Measurements from ENCODE around the gene FABP3. TPM values are rescaled to one million over a fixed set of nuclear protein-coding genes. Genes with fewer than 3 reads are reported as not detected.

FABP3 gene
- 13.0 TPM for polyA plus RNA-seq (2012; ENCODE audit: low read depth, missing spikeins)

GRCh38 chr1:31373056-31373896, at the start of gene FABP3:
FABP3 (minus strand) TSS chr1:31373076; CDS start chr1:31373014, 62 bp downstream.
- FAIRE-seq (peak; percentile 61), DNase-seq (ENCODE audit: insufficient read length, low spot score) (peak; percentile 50)
- no peak for TF ChIP-seq POU2F2 (IDR thresholded peaks at IDR 0.05; ENCODE audit: low read depth, low read length)
- TF ChIP-seq PAX5 (IDR thresholded peaks at IDR 0.05; ENCODE audit: insufficient read depth, low read length, severe bottlenecking), result no peak
- TF ChIP-seq POLR2AphosphoS5 (IDR thresholded peaks at IDR 0.05; ENCODE audit: low read depth, low read length), result no peak
- no peak for TF ChIP-seq SPI1 (IDR thresholded peaks at IDR 0.05; ENCODE audit: low read depth, low read length)
- no peak for TF ChIP-seq POLR2A (IDR thresholded peaks at IDR 0.05; ENCODE audit: low read depth, low read length)
- no peak for TF ChIP-seq TAF1 (IDR thresholded peaks at IDR 0.05; ENCODE audit: low read depth, low read length)

GRCh38 chr1:31421371-31422040, 48.6 kb upstream of the FABP3 start:
- TF ChIP-seq POLR2A (IDR thresholded peaks at IDR 0.05; ENCODE audit: low read depth, low read length) (no peak), PAX5 (IDR thresholded peaks at IDR 0.05; ENCODE audit: insufficient read depth, low read length, severe bottlenecking) (no peak), SPI1 (IDR thresholded peaks at IDR 0.05; ENCODE audit: low read depth, low read length) (no peak), TAF1 (IDR thresholded peaks at IDR 0.05; ENCODE audit: low read depth, low read length) (no peak), POU2F2 (IDR thresholded peaks at IDR 0.05; ENCODE audit: low read depth, low read length) (no peak)
- DNase-seq (ENCODE audit: insufficient read length, low spot score) (no peak), FAIRE-seq (peak; percentile 85)

GRCh38 chr1:31420716-31421115, 47.8 kb upstream of the FABP3 start:
- DNase-seq (ENCODE audit: insufficient read length, low spot score) (no peak), FAIRE-seq (no peak)
- TF ChIP-seq POLR2AphosphoS5 (IDR thresholded peaks at IDR 0.05; ENCODE audit: low read depth, low read length) (no peak), SPI1 (IDR thresholded peaks at IDR 0.05; ENCODE audit: low read depth, low read length) (no peak), PAX5 (IDR thresholded peaks at IDR 0.05; ENCODE audit: insufficient read depth, low read length, severe bottlenecking) (no peak), POU2F2 (IDR thresholded peaks at IDR 0.05; ENCODE audit: low read depth, low read length) (no peak)

GRCh38 chr1:31418626-31419323, 45.9 kb upstream of the FABP3 start:
- TF ChIP-seq POU2F2 (IDR thresholded peaks at IDR 0.05; ENCODE audit: low read depth, low read length) (no peak), POLR2A (IDR thresholded peaks at IDR 0.05; ENCODE audit: low read depth, low read length) (no peak), SPI1 (IDR thresholded peaks at IDR 0.05; ENCODE audit: low read depth, low read length) (no peak), PAX5 (IDR thresholded peaks at IDR 0.05; ENCODE audit: insufficient read depth, low read length, severe bottlenecking) (no peak), POLR2AphosphoS5 (IDR thresholded peaks at IDR 0.05; ENCODE audit: low read depth, low read length) (no peak), TAF1 (IDR thresholded peaks at IDR 0.05; ENCODE audit: low read depth, low read length) (no peak)
- FAIRE-seq, result no peak
- no peak for DNase-seq (ENCODE audit: insufficient read length, low spot score)

GRCh38 chr1:31417148-31417547, 44.3 kb upstream of the FABP3 start:
- no peak for TF ChIP-seq SPI1 (IDR thresholded peaks at IDR 0.05; ENCODE audit: low read depth, low read length)
- TF ChIP-seq POLR2A (IDR thresholded peaks at IDR 0.05; ENCODE audit: low read depth, low read length), result no peak
- TF ChIP-seq POU2F2 (IDR thresholded peaks at IDR 0.05; ENCODE audit: low read depth, low read length), result no peak
- no peak for TF ChIP-seq TAF1 (IDR thresholded peaks at IDR 0.05; ENCODE audit: low read depth, low read length)
- TF ChIP-seq PAX5 (IDR thresholded peaks at IDR 0.05; ENCODE audit: insufficient read depth, low read length, severe bottlenecking), result no peak
- no peak for TF ChIP-seq POLR2AphosphoS5 (IDR thresholded peaks at IDR 0.05; ENCODE audit: low read depth, low read length)
- DNase-seq (ENCODE audit: insufficient read length, low spot score) (no peak), FAIRE-seq (no peak)

- no peak for DNase-seq (ENCODE audit: insufficient read length, low spot score)
- FAIRE-seq, result no peak
- no peak for TF ChIP-seq POLR2AphosphoS5 (IDR thresholded peaks at IDR 0.05; ENCODE audit: low read depth, low read length)
- TF ChIP-seq SPI1 (IDR thresholded peaks at IDR 0.05; ENCODE audit: low read depth, low read length), result no peak
- TF ChIP-seq TAF1 (IDR thresholded peaks at IDR 0.05; ENCODE audit: low read depth, low read length), result no peak
- TF ChIP-seq POLR2A (IDR thresholded peaks at IDR 0.05; ENCODE audit: low read depth, low read length), result no peak
- TF ChIP-seq PAX5 (IDR thresholded peaks at IDR 0.05; ENCODE audit: insufficient read depth, low read length, severe bottlenecking), result no peak
- TF ChIP-seq POU2F2 (IDR thresholded peaks at IDR 0.05; ENCODE audit: low read depth, low read length), result no peak
Measured at GRCh38 chr1:31416101-31416736, 43.3 kb upstream of the FABP3 start.

- FAIRE-seq (no peak), DNase-seq (ENCODE audit: insufficient read length, low spot score) (no peak)
- TF ChIP-seq TAF1 (IDR thresholded peaks at IDR 0.05; ENCODE audit: low read depth, low read length) (no peak), POLR2A (IDR thresholded peaks at IDR 0.05; ENCODE audit: low read depth, low read length) (no peak)
Measured at GRCh38 chr1:31415658-31416057, 42.8 kb upstream of the FABP3 start.

GRCh38 chr1:31414980-31415370, 42.1 kb upstream of the FABP3 start:
- FAIRE-seq, result no peak
- no peak for TF ChIP-seq POLR2A (IDR thresholded peaks at IDR 0.05; ENCODE audit: low read depth, low read length)
- no peak for TF ChIP-seq TAF1 (IDR thresholded peaks at IDR 0.05; ENCODE audit: low read depth, low read length)
- TF ChIP-seq POLR2AphosphoS5 (IDR thresholded peaks at IDR 0.05; ENCODE audit: low read depth, low read length), result no peak
- TF ChIP-seq POU2F2 (IDR thresholded peaks at IDR 0.05; ENCODE audit: low read depth, low read length), result no peak
- no peak for TF ChIP-seq SPI1 (IDR thresholded peaks at IDR 0.05; ENCODE audit: low read depth, low read length)
- no peak for TF ChIP-seq PAX5 (IDR thresholded peaks at IDR 0.05; ENCODE audit: insufficient read depth, low read length, severe bottlenecking)

More at GRCh38 chr1:31414980-31415370, 42.1 kb upstream of the FABP3 start:
- DNase-seq (ENCODE audit: insufficient read length, low spot score), result no peak
